GM21737 (cell line): ENCODE results near the gene BTG2.
A peak's percentile ranks its signal among the peaks of the same experiment; 100 is the strongest.
"Not testable (repeated sequence)": the region's sequence is repeated elsewhere in the genome, so short reads cannot be mapped to it uniquely, and the experiment has no call there.

ENCODE experiments used
- ATAC-seq: cut with Tn5 transposase; IDR thresholded peaks from one replicate; pipeline ENCODE4 v1.9.1; 2021; ENCODE audit warnings: mild to moderate bottlenecking, moderate library complexity; ENCODE audit not compliant: unreplicated experiment

Gene BTG2, protein sequence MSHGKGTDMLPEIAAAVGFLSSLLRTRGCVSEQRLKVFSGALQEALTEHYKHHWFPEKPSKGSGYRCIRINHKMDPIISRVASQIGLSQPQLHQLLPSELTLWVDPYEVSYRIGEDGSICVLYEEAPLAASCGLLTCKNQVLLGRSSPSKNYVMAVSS

DNA sequence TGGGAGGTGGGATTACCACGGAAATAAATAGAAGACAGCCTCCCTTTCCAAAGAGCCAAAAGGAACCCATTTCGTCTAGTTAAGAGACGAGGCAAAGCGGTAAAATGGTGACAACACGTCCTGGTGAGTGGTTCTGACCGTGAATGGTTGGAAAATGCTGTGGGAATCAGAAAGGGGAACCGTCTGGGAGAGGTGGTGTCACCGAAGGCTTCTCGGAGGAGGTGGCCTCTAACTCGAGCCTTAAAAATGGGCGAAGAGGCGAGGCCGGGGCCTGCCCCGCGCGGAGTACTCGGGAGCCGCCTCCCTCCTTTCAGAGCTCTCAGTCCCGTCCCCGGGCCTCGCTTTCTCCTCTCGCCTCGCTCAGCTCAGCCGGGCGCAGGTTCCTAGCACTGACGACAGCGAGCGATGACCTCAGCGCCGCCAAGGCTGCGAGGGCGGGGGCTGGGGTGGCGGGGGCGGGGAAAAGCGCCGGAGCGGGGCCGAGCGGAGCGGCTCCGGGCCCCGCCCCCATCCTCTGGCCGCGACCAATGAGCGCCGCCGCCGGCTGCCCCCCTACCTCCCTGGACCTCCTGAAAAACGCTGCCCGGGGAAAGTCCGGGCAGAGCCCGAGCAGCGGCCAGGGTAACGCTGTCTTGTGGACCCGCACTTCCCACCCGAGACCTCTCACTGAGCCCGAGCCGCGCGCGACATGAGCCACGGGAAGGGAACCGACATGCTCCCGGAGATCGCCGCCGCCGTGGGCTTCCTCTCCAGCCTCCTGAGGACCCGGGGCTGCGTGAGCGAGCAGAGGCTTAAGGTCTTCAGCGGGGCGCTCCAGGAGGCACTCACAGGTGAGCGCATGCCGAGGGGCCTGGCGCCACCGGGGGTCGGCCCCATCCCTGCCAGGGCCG lies at the start of gene BTG2:
BTG2 (plus strand) TSS at position 601 of the 890 bp plus-strand sequence; CDS start at position 689, 88 bp downstream.
- ATAC-seq = peak; percentile 71

DNA sequence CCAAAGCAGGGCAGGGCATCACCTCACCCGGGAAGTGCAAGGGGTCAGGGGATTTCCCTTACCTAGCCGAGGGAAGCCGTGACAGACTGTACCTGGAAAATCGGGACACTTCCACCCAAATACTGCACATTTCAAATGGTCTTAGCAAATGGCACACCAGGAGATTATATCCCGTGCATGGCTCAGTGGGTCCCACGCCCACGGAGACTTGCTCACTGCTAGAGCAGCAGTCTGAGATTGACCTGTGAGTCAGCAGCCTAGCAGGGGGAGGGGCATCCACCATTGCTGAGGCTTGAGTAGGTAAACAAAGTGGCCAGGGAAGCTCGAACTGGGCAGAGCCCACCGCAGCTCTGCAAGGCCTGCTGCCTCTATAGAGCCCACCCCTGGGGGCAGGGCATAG lies 48.7 kb upstream of the BTG2 start:
- ATAC-seq = not testable (repeated sequence)

DNA sequence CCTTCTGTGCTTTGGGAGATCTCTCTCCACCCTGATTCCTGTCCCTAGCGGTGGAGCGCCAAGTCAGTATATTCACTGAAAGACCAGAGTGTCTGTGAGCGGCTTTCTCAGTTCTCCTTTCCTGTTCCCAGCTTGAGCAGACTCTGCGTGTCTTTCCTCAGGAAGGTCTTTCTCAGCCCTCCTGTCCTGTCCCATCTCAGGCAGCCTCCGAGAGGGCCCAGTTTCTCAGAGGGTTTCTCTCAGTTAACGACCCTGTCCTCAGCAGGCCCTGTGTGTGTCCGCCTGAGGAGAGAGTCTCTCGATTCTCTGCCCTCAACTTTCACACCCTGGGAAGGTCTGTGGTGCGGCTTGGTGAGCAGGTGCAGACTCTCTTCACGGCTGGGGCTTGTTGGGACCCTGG lies 41.8 kb upstream of the BTG2 start:
- ATAC-seq = no peak

DNA sequence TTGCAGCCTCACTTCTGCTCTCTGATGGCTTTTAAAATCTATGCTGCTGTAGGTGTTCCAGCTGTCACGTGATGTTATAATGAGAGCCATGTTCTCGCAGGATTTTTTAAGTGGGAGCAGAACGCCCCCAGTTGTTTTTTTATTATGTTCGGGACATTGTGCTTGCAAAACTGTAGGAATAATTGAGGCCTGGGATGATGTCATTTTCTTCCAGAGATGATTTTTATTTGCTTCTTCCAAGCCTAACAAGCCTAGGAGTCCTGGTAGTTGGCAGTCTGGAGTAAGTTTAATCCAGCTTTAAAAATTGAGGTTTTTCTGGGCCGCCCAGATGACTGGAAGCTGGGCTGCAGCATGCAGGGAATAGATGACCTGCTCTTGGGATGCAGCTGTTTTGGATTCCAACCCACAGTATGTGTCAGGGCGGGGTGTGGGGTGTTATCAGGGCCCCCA lies 41.2 kb upstream of the BTG2 start:
- ATAC-seq = no peak

DNA sequence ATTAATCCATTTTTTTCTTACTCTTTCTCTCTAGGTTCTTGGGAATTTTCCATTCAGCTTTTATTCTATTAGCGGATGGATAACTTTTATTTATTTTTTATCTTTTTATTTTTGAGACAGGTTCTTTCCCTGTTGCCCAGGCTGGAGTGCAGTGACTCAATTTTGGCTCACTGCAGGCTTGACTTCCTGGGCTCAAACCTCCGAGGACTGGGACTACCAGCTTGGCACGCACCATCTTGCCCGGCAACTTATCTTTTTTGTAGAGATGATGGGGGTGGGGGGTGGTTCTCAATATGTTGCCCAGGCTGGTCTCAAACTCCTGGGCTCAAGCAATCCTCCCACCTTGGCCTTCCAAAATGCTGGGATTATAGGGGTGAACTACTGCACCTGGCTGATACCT lies 39.8 kb upstream of the BTG2 start:
- no peak for ATAC-seq

DNA sequence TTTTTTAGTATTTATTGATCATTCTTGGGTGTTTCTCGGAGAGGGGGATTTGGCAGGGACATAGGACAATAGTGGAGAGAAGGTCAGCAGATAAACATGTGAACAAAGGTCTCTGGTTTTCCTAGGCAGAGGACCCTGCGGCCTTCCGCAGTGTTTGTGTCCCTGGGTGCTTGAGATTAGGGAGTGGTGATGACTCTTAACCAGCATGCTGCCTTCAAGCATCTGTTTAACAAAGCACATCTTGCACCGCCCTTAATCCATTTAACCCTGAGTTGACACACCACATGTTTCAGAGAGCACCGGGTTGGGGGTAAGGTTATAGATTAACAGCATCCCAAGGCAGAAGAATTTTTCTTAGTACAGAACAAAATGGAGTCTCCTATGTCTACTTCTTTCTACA lies 39.2 kb upstream of the BTG2 start:
- not testable (repeated sequence) for ATAC-seq

DNA sequence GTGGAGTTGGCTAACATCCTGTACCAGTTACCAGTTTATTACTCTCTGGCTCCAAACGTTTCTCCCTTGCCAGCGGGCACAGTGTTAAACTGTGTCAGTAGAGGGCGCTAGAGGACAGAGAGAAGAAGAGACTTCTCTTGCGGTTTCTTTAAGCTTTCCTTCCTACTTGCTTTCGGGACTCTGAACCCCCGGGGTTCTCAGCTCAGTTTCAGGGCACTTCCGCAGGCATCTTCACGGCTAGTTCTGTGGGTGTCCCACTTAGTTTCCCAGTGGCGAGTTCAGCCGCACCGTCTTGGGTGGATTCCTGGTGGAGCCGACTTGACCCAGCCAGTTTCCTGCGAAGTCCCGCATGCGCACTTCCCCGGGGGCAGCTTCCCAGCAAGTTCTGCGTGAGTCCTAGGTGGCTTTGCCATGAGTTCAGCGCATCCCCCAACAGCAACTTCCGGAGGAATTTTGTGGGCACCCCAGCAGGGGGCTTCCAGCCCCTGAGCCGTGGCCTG lies 37.9 kb upstream of the BTG2 start:
- ATAC-seq = no peak

DNA sequence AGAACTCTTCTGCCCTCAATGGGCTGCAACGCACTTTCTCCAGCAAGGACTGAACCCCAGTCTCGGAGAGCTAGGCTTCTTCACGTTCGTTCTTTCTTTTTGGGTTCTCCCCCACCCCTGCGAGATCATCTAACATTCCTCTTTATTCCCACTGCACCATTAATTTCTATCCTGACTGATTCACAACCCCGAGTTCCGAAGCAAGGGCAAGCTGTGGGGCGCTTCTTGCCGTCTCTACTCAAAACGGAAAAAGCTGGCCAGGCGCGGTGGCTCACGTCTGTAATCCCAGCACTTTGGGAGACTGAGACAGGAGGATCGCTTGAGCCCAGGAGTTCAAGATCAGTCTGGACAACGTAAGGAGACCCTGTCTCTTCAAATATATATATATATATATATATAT lies 37.4 kb upstream of the BTG2 start:
- ATAC-seq = no peak

DNA sequence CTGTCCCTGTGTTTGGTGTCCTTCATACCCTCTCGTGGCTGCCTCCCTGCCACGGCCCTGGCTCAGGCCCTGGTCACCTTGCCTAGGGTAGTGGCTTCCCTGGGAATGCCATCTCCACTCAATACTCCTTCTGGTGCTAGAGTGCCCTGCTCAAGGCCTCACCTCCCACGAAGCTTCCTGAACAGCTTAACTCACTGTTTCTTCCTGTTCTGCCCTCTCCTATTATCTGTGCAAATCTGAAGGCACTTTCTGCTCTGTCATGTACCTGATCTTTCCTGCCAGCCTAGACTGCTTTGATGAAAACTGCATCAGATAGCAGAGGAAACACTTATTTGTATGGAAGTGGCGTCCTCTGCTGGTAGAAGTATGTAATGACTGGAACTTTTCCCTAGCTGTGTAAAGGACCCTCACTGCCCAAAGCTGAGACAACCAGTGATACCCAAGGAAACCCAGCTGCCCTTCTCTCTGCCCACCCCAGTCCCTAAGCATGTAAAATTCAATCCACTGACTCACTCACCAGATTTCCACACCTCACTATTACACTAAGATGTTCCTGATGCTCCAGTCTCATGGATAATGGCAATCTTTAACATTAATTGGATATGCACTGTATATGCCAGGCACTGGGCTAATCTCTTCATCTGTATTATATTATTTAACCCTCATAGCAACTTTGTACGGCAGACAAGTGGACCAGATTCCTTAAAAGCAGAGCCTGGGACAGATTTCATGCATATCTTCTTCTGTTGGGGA lies 36.2 kb upstream of the BTG2 start:
- ATAC-seq = no peak

DNA sequence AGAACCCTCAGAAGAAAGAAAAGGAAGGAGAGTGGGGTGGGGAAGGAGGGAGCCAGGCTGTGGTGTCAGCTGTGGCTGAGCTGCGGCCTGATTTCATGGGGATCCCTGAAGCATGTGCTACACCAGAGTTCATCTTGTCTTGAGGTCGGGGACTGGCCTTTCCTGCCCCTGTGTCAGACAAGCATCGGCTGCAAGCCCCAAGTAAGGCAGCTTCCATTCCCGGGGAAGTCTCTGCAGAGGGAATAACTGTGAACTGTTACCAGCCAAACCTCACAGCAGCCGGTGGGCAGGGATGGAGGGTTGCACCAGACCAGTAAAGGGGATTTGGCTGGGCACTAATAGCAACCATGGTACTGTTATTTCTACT lies 35.7 kb upstream of the BTG2 start:
- no peak for ATAC-seq

DNA sequence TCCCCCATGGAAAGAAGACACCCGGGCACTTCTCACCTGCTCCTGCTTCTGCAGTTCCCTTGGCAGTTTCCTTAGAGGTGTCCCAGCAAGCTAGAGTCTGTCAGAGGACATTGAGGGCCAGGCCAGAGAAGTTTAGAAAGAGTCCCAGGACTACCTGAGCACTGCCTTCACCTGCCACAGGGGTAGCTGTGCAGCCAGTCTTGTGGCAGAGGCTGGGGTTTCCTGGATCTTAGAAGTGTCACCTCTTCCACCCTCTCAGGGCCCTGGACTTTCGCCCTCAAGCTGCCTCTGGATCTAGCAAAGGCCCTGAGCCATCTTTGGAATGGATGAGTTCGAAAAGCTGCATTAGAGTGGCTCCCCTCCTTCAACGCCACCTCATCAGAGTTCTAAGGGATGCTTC lies 34.9 kb upstream of the BTG2 start:
- no peak for ATAC-seq

DNA sequence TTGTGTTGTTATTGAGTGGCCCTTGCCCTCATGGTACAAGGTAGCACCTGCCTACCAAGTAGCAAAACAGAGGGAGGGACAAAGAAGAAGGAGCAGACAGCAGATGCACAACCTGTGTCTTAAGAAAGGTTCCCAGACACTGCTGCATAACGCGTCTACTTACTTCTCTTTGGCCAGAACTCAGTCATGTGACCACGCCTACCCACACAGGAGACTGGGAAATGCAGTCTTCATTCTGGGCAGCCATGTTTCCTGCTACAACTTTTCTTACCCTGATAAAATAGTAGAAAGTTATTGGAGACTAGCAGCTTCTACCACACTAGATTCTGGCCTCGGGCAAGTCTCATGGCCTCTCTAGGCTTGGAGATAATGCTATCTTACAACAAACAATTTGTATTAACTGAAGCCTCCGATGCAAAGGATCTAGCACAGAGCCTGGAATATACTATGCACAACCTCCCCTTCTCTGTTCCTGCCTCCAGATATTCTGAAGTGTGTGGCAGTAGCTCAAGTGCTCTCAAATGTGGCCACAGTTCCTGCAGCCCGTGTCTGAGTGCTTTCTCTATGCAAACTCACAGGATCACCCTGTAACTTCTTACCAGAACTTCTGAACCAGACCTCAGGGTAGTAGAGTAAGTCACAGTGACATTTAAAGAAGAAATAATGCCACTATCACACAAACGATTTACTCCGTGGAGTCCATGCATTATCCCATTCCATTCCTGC lies 34.1 kb upstream of the BTG2 start:
- no peak for ATAC-seq

DNA sequence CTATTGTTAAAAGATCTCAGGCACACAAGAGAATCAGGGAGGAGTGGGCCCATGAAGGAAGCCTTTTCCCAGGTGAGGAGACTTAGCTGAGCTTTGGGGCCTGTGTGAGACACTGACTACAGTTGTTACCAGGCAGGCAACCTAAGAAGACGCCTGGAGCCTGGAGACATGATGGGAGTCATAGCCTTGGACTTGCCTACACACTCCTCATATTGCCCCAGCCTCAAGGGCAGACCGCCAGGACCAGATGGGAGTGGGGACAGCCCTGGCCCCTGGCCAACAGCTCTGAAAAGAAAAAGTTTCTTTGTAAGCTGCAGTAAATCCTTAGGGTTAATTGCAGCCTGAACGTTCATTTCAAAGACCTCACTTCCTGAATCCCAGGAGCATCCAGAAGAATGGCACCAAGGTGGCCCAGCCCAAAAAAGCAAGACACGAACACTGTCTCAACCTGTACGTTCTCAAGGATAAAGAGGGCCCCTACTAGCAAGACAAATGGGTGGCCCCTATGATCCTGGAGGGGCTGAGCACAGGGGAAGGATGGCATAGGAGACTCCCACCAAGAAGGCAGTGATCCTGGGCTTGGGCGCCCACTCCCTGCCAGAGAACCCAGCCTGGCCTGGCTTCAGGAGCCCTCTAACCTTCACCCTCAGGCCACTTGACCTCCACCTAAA lies 33.2 kb upstream of the BTG2 start:
- ATAC-seq = no peak

DNA sequence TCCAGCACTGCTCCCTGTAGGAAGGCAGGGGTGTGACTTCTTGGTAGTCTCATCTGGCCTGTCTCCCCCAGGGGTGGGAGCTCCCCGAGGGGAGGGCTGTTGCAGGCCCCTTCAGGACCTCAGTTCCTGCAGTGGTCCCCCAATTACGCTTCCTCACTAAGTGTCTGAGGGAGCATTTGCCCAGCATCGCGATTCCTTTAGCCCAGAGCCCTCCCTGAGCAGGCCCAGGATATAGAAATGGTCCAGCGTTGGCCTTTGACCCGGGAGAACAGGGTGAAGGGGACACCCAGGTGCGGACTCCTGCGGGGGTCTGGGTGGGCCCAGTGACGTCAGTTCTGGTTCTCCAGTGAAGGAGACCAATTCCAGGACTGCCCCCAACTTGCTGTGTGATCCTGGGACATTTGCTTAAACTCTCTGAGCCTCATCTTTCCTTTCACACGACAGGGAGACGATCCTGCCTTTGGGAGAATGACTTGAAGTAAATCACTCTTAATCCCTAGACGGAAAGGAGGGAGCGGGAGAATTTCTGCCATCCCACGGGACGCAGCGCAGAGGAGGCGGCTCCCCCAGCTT lies 32.6 kb upstream of the BTG2 start:
- no peak for ATAC-seq

DNA sequence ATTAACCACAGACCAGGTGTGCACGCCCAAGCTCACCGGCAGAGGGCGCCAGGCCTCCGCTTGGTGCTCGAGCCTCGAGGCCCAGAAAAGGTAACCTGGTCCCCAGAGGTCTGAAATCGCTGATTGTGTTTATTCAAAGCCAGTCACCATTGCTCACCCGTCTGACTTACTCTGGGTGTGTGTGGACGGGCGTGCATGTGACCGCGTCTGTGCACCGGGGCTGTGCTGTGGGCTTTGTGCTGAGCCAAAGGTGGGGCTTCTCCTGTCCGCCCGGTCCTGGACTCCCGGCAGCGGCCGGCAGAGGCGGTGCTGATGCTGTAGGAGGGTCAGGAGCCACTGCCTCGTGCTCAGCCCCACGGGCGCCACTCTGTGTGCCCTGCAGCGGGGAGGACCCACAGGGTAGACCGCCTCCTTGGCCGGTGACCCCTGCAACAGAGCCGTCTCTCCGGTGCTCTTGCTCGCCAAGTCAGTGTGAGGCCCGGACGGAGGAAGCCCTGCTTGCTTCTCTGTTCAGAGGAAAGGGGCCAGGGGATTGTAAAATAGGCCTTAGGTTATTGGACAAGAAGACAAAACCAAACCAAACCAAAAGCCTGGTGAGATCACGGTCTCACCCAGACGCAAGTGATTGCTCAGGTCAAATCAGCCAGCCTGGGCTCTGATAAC lies 32.0 kb upstream of the BTG2 start:
- peak; percentile 58 for ATAC-seq

DNA sequence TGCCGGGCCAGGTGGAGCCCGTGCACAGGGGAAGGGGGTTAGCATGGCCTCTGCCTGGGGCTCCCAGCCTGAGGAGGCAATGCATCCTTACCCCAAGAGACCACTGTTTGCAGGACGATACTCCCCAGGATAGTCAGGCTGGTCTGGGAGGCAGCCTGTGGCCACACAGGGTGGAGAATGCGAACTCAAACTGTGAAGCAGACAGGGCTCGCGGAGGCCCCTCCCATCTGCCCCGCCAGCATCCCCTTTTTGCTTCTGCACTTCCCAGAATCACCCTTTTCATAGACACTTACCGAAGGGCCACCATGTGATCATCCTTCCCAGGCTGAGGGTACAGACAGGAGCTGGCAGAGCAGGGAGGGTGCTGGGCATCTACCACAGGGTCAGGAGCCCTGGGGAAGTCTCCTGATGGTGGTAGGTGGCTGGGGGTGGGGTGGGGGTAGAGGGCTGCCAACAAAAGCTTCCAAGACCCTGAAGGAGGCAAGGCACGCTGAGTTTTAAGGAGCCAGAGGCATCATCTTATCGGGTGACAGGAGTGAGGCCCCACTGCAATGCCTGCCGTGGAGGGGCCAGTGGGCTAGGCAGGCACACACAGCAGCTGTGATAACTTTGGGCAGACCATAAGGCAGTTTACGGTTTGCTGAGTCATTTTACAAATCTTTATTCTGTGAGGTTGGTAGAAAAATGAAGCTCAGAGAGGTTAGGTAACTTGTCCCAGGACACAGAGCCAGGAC lies 31.3 kb upstream of the BTG2 start:
- peak; percentile 8 for ATAC-seq

DNA sequence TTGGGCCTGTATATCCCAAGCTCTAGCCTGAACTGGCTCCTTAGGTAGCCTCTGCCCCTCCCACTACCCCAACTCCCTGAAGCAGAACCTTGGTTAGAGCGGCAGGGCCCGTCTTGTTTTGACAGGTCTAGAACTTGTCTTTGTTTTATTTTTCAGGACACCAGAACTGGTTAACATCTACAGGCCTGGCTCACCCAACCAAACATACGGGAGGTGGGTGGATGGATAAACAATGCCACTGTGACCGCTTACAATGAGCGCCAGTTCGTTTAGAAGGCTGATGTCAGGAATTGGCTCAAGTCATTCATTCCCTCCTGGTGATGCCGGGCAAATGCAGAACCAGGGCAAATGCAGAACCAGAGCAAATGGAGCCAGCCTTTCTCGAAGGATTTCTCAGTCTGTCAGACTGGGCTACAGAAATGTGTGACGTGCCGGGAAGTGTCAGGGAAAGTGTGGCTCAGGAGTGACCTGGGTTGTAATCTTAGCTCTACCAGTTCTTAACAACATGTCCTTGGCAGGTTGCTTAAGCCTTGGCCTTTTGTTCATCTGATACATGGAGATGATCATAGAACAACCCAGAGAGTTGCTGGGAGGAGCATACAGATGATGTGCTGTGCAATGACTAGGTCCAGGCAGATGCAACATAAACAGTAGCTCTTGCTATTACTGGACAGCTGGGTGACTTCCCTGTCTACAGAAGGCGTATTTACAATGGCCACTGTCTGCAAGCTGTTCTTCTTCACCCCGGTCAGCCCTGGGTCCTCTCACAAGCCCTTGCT lies 30.5 kb upstream of the BTG2 start:
- ATAC-seq = no peak

DNA sequence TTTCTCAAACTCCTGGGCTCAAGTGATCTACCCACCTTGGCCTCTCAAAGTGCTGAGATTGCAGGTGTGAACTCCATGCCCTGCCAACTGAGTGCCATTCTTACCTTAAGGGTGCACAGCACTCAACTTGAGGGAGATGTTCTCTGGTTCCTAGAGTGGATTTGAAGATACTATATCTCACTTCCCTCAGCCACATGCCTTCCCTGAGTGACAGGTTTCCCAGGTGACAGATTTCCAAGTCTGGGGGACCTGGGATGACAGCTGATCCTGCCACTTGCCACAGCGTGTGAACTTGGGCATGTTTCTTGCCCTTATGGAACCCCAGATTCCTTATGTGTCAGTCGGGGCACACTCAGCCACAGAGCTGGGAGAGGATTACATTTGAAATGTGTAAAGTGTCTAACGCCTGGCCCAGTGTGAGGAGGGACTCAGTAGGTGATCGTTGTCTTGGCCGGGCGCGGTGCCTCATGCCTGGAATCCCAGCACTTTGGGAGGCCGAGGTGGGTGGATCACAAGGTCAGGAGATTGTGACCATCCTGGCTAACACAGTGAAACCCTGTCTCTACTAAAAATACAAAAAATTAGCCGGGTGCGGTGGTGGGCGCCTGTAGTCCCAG lies 29.6 kb upstream of the BTG2 start:
- ATAC-seq = no peak
